ENCODE data around the gene ADAT1.
A peak's percentile ranks its signal among the peaks of the same experiment; 100 is the strongest.

ADAT1 gene

DNA sequence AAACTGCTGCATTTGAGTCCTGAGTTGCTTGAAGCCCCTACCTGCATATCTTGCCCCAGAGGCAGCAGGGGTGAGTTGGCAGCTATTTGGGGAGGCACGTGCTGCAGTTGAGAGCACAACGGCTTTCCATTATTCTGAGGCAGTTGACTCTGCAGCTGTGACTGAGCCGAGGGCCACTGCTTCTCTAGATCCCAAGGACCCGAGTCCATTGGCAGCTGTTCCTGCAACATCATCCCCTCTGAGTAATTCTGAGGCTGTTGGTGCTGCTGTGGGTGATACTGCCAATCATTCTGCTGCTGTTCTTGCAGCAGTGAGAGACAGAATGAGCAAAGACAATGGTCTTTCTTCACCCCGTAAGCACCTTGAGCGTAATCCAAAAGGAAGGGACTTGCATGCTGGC is 37.2 kb upstream of the ADAT1 start:
- Histone ChIP-seq H2BK5ac (ENCODE audit: low read depth, low read length, poor library complexity, severe bottlenecking) (no peak overlapping the region), H2BK12ac (ENCODE audit: low read length in 2 of 2) (no peak overlapping the region), H2AK5ac (ENCODE audit: low read length, severe bottlenecking) (no peak overlapping the region), H3K9me3 (ENCODE audit: control insufficient read depth, low read length) (no peaks in the 10 kb centered on the region), H3K4me1 (ENCODE audit: control insufficient read depth, insufficient read depth, low read depth, low read length) (no peaks in the 10 kb centered on the region), H3K27me3 (ENCODE audit: control insufficient read depth in 1 of 2, insufficient read depth in 1 of 2, low read length in 2 of 2) (no peaks in the 10 kb centered on the region), H3K18ac (ENCODE audit: low read depth in 1 of 2, low read length in 2 of 2) (no peak overlapping the region), H3K9ac (ENCODE audit: low read length) (no peak overlapping the region), H3K36me3 (ENCODE audit: control insufficient read depth in 1 of 2, insufficient read depth in 2 of 2, low read depth in 1 of 2, low read length in 2 of 2) (peaks cover 21 to 62% of the 10 kb centered on the region in 2 experiments), H4K8ac (ENCODE audit: low read length) (no peak overlapping the region), H3K79me1 (replicated peaks; ENCODE audit: low read length, poor library complexity, severe bottlenecking) (peaks cover 19% of the 10 kb centered on the region), H2BK15ac (ENCODE audit: low read depth, poor library complexity, severe bottlenecking) (no peak overlapping the region), H3K27ac (ENCODE audit: low read length, poor library complexity, severe bottlenecking) (no peak overlapping the region), H3K4ac (ENCODE audit: low read depth in 1 of 2, low read length in 2 of 2) (no peak overlapping the region), H3K14ac (ENCODE audit: low read length in 2 of 2) (no peak overlapping the region), H3K4me3 (ENCODE audit: insufficient read depth in 1 of 2, low read depth in 1 of 2, low read length in 2 of 2) (no peak overlapping the region), H3K4me2 (ENCODE audit: low read length, poor library complexity, severe bottlenecking) (no peak overlapping the region), H2AFZ (ENCODE audit: low read depth, low read length) (no peak overlapping the region), H3K23ac (ENCODE audit: low read length in 2 of 2) (no peak overlapping the region), H4K91ac (ENCODE audit: low read length) (no peak overlapping the region), H2BK120ac (ENCODE audit: low read depth, low read length) (no peak overlapping the region)
- WGBS, result 98% methylated on average over 6 of the region's 6 CpGs
- no peak for DNase-seq

DNA sequence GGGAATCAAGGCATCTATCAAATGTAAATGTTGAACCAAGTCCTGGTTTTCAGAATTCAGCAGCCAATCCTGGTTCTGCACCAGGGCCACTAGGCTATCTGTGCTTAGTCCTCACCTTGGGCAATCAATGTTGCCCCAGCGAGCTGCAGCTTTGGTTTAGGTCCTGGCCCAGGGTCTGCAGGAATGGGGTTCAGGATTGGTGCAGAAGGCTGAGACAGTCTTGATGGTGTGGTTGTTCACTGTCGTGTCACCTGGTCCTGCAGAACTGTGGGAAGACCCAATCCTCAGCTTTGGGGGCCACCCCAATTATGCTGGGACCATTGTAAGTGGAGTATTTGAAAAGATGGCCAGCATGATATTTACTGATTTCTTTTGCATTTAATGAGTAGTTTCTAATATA is 35.1 kb upstream of the ADAT1 start:
- WGBS, result 93% methylated on average over 2 of the region's 2 CpGs
- H3K36me3 ChIP-seq (ENCODE audit: control insufficient read depth in 1 of 2, insufficient read depth in 2 of 2, low read depth in 1 of 2, low read length in 2 of 2), result peaks cover 26 to 72% of the 10 kb centered on the region in 2 experiments

DNA sequence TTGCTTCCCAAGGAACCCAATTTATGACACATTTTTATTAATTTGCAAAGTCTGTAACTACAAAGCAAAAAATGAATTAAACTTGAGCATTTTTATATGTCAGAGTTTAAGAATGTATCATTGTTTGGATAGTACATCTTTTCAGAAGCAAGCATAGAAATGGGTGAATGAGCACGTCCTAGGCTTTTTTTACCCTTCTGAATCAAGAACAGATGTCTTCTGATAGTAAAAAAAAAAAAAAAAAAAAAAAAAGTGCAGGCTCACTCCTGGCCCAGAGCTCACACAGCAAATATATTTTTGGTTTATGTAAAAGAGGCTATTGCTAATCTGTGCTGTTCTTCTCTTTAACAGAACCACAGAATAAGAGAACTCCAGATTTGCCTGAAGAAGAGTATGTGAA is 30.8 kb upstream of the ADAT1 start:
- Histone ChIP-seq H2AFZ (ENCODE audit: low read depth, low read length) (no peak overlapping the region), H3K18ac (ENCODE audit: low read depth in 1 of 2, low read length in 2 of 2) (no peak overlapping the region), H4K8ac (ENCODE audit: low read length) (no peak overlapping the region), H3K4me3 (ENCODE audit: insufficient read depth in 1 of 2, low read depth in 1 of 2, low read length in 2 of 2) (peak overlapping the region in 1 of 2 experiments; percentile 54), H3K4ac (ENCODE audit: low read depth in 1 of 2, low read length in 2 of 2) (no peak overlapping the region), H2BK120ac (ENCODE audit: low read depth, low read length) (no peak overlapping the region), H3K9ac (ENCODE audit: low read length) (peak overlapping the region; percentile 100), H2BK5ac (ENCODE audit: low read depth, low read length, poor library complexity, severe bottlenecking) (no peak overlapping the region), H3K4me2 (ENCODE audit: low read length, poor library complexity, severe bottlenecking) (no peak overlapping the region), H3K27ac (ENCODE audit: low read length, poor library complexity, severe bottlenecking) (no peak overlapping the region), H3K4me1 (ENCODE audit: control insufficient read depth, insufficient read depth, low read depth, low read length) (peaks cover 9% of the 10 kb centered on the region), H4K91ac (ENCODE audit: low read length) (no peak overlapping the region), H3K14ac (ENCODE audit: low read length in 2 of 2) (no peak overlapping the region), H2AK5ac (ENCODE audit: low read length, severe bottlenecking) (no peak overlapping the region), H2BK15ac (ENCODE audit: low read depth, poor library complexity, severe bottlenecking) (no peak overlapping the region), H3K36me3 (ENCODE audit: control insufficient read depth in 1 of 2, insufficient read depth in 2 of 2, low read depth in 1 of 2, low read length in 2 of 2) (peaks cover 17 to 47% of the 10 kb centered on the region in 2 experiments), H3K79me1 (replicated peaks; ENCODE audit: low read length, poor library complexity, severe bottlenecking) (peaks cover 18% of the 10 kb centered on the region), H3K9me3 (ENCODE audit: control insufficient read depth, low read length) (no peaks in the 10 kb centered on the region), H3K27me3 (ENCODE audit: control insufficient read depth in 1 of 2, insufficient read depth in 1 of 2, low read length in 2 of 2) (no peaks in the 10 kb centered on the region), H2BK12ac (ENCODE audit: low read length in 2 of 2) (no peak overlapping the region), H3K23ac (ENCODE audit: low read length in 2 of 2) (no peak overlapping the region)
- no CpG with 5 or more reads among the region's 1 CpG for WGBS
- DNase-seq, result no peak

More for the DNA sequence above, 35.1 kb upstream of the ADAT1 start:
- H3K4me3 ChIP-seq (ENCODE audit: insufficient read depth in 1 of 2, low read depth in 1 of 2, low read length in 2 of 2), result no peak overlapping the region
- H3K14ac ChIP-seq (ENCODE audit: low read length in 2 of 2), result no peak overlapping the region
- H3K9ac ChIP-seq (ENCODE audit: low read length), result no peak overlapping the region
- H3K18ac ChIP-seq (ENCODE audit: low read depth in 1 of 2, low read length in 2 of 2), result no peak overlapping the region
- H3K27me3 ChIP-seq (ENCODE audit: control insufficient read depth in 1 of 2, insufficient read depth in 1 of 2, low read length in 2 of 2), result no peaks in the 10 kb centered on the region
- no peak overlapping the region for H2BK15ac ChIP-seq (ENCODE audit: low read depth, poor library complexity, severe bottlenecking)
- peaks cover 21% of the 10 kb centered on the region for H3K79me1 ChIP-seq (replicated peaks; ENCODE audit: low read length, poor library complexity, severe bottlenecking)
- no peak overlapping the region for H4K91ac ChIP-seq (ENCODE audit: low read length)
- no peak overlapping the region for H3K27ac ChIP-seq (ENCODE audit: low read length, poor library complexity, severe bottlenecking)
- no peak overlapping the region for H4K8ac ChIP-seq (ENCODE audit: low read length)
- no peak overlapping the region for H3K4me2 ChIP-seq (ENCODE audit: low read length, poor library complexity, severe bottlenecking)
- no peak overlapping the region for H2AK5ac ChIP-seq (ENCODE audit: low read length, severe bottlenecking)
- H3K4ac ChIP-seq (ENCODE audit: low read depth in 1 of 2, low read length in 2 of 2), result no peak overlapping the region
- H3K9me3 ChIP-seq (ENCODE audit: control insufficient read depth, low read length), result no peaks in the 10 kb centered on the region
- no peak overlapping the region for H2AFZ ChIP-seq (ENCODE audit: low read depth, low read length)
- no peak overlapping the region for H2BK120ac ChIP-seq (ENCODE audit: low read depth, low read length)
- no peak overlapping the region for H2BK5ac ChIP-seq (ENCODE audit: low read depth, low read length, poor library complexity, severe bottlenecking)
- no peak overlapping the region for H2BK12ac ChIP-seq (ENCODE audit: low read length in 2 of 2)
- no peak for DNase-seq
- no peak overlapping the region for H3K23ac ChIP-seq (ENCODE audit: low read length in 2 of 2)
- peaks cover 3% of the 10 kb centered on the region for H3K4me1 ChIP-seq (ENCODE audit: control insufficient read depth, insufficient read depth, low read depth, low read length)

DNA sequence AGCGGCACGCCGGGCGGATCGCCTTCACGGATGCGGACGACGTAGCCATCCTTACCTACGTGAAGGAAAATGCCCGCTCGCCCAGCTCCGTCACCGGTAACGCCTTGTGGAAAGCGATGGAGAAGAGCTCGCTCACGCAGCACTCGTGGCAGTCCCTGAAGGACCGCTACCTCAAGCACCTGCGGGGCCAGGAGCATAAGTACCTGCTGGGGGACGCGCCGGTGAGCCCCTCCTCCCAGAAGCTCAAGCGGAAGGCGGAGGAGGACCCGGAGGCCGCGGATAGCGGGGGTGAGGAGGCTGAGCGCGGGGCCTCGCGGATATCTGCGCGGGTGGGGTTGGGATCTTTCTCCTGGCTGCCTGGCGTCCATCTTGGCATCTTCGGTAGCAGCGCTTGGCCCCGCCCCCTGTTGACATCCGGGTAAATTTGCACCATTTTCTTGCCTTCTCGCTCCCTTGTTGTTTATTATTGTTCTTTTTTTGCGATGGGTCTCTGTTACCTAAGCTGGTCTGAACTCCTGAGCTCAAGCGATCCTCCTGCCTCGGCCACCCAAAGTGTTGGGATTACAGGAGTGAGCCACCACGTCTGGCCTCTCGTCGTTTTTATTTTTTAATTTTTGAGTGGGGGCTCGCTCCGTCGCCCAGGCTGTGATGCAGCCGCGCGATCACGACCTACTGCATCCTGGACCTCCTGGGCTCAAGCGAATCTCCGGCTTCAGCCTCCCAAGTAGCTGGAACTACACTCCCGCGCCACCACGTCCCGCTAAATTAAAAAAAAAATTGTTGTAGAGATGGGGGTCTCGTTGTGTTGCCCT is 25.4 kb upstream of the ADAT1 start:
- Histone ChIP-seq H3K9me3 (ENCODE audit: control insufficient read depth, low read length) (no peaks in the 10 kb centered on the region), H3K23ac (ENCODE audit: low read length in 2 of 2) (peak overlapping the region; percentile 9 to 95), H3K4ac (ENCODE audit: low read depth in 1 of 2, low read length in 2 of 2) (peak overlapping the region; percentile 79 to 97), H3K79me1 (replicated peaks; ENCODE audit: low read length, poor library complexity, severe bottlenecking) (no peaks in the 10 kb centered on the region), H3K27ac (ENCODE audit: low read length, poor library complexity, severe bottlenecking) (peak overlapping the region; percentile 96), H2AFZ (ENCODE audit: low read depth, low read length) (peak overlapping the region; percentile 98), H3K9ac (ENCODE audit: low read length) (peak overlapping the region; percentile 100), H2BK12ac (ENCODE audit: low read length in 2 of 2) (peak overlapping the region; percentile 79 to 92), H4K8ac (ENCODE audit: low read length) (peak overlapping the region; percentile 94), H2BK120ac (ENCODE audit: low read depth, low read length) (no peak overlapping the region), H3K14ac (ENCODE audit: low read length in 2 of 2) (peak overlapping the region in 1 of 2 experiments; percentile 99), H2BK5ac (ENCODE audit: low read depth, low read length, poor library complexity, severe bottlenecking) (peak overlapping the region; percentile 77), H3K4me3 (ENCODE audit: insufficient read depth in 1 of 2, low read depth in 1 of 2, low read length in 2 of 2) (peak overlapping the region; percentile 99 to 100), H2AK5ac (ENCODE audit: low read length, severe bottlenecking) (peak overlapping the region; percentile 69), H3K4me2 (ENCODE audit: low read length, poor library complexity, severe bottlenecking) (peak overlapping the region; percentile 83), H3K36me3 (ENCODE audit: control insufficient read depth in 1 of 2, insufficient read depth in 2 of 2, low read depth in 1 of 2, low read length in 2 of 2) (peaks cover 8 to 21% of the 10 kb centered on the region in 2 experiments), H3K18ac (ENCODE audit: low read depth in 1 of 2, low read length in 2 of 2) (peak overlapping the region; percentile 99), H2BK15ac (ENCODE audit: low read depth, poor library complexity, severe bottlenecking) (peak overlapping the region; percentile 88), H3K27me3 (ENCODE audit: control insufficient read depth in 1 of 2, insufficient read depth in 1 of 2, low read length in 2 of 2) (no peaks in the 10 kb centered on the region), H3K4me1 (ENCODE audit: control insufficient read depth, insufficient read depth, low read depth, low read length) (peaks cover 18% of the 10 kb centered on the region), H4K91ac (ENCODE audit: low read length) (peak overlapping the region; percentile 94)
- under 1% methylated on average over 54 of the region's 62 CpGs for WGBS
- peak; percentile 86 for DNase-seq
